HCT116 (cell line): Measurements from ENCODE around the gene PTPN21. TPM values are rescaled to one million over a fixed set of nuclear protein-coding genes. Genes with fewer than 3 reads are reported as not detected.

Experiments
- ATAC-seq: fragments of 200-7000 bp; cut with Tn5 transposase; 2 replicates; pipeline ENCODE4 v1.9.1; 2020; ENCODE audit warnings: mild to moderate bottlenecking, moderate library complexity
- BruUV-seq: library from RNA; stranded (reverse); fragments of 400-500 nt; replicated peaks from 2 replicates; lab custom pipeline; 2021; lab: Mats Ljungman, UMichigan
- CTCF ChIA-PET: fragments of 300-600 bp; sonication (Branson Sonifier 250); formaldehyde crosslinking; loops from one replicate; lab custom pipeline; 2021; ENCODE audit warnings: antibody characterized with exemption; lab: Charles Lee
- POLR2A ChIA-PET: fragments of 300-600, 350-600 bp; sonication (Branson Sonifier 250); formaldehyde crosslinking; loops from one replicate; lab custom pipeline; 2021; ENCODE audit warnings: antibody characterized with exemption; lab: Charles Lee
- RAD21 ChIA-PET, 2 experiments: fragments of 300-600 bp; sonication (Branson Sonifier 250); formaldehyde crosslinking; loops; one replicate each; lab custom pipeline; 2023; ENCODE audit warnings: low total read pairs in 2 of 2; ENCODE audit not compliant: uncharacterized antibody in 2 of 2, unreplicated experiment in 2 of 2, low non-redundant PET in 1 of 2; lab: Charles Lee
- DNase-seq: peaks from one replicate; pipeline ENCODE4 v3.0.0-alpha.2; 2010; ENCODE audit warnings: low read depth, low spot score
- H2AFZ ChIP-seq: fragments of 200-600 bp; shearing (Covaris generic), sonication (generic); 2 replicates; pipeline ENCODE4 v1.6.1; 2017; ENCODE audit warnings: low read depth, mixed run types, mixed read lengths, antibody characterized with exemption, low read length; ENCODE audit not compliant: poor library complexity, severe bottlenecking
- H3K27ac ChIP-seq: 2 replicates; pipeline ENCODE4 v1.5.1; 2012; ENCODE audit warnings: low read depth, low read length
- H3K27me3 ChIP-seq: fragments of 200-600 bp; sonication (generic); 2 replicates; pipeline ENCODE4 v1.6.1; 2016; ENCODE audit warnings: mixed run types, low read length, mixed read lengths; ENCODE audit not compliant: insufficient read depth
- H3K36me3 ChIP-seq, 2 experiments: fragments of 200-500 bp in 1 of 2; fragments of 200-600 bp in 1 of 2; sonication (Bioruptor generic) in 1 of 2; sonication (generic) in 1 of 2; 2 replicates each; pipeline versions ENCODE4 v1.5.1 to v1.6.1; 2014 to 2016; ENCODE audit warnings: low read length in 2 of 2, inconsistent platforms in 1 of 2, mixed read lengths in 1 of 2, mixed run types in 1 of 2; ENCODE audit not compliant: insufficient read depth in 2 of 2, control insufficient read depth in 1 of 2
- H3K4me1 ChIP-seq, 2 experiments: fragments of 200-600 bp in 1 of 2; sonication (generic) in 1 of 2; 2 replicates each; pipeline versions ENCODE4 v1.5.1 to v1.6.1; 2012 to 2017; ENCODE audit warnings: low read length in 2 of 2, inconsistent platforms in 1 of 2, mild to moderate bottlenecking in 1 of 2, mixed read lengths in 1 of 2, mixed run types in 1 of 2, moderate library complexity in 1 of 2; ENCODE audit not compliant: insufficient read depth in 2 of 2, control insufficient read depth in 1 of 2
- H3K4me2 ChIP-seq: fragments of 200-600 bp; sonication (generic); 2 replicates; pipeline ENCODE4 v1.6.1; 2017; ENCODE audit warnings: mixed run types, low read length, mixed read lengths
- H3K4me3 ChIP-seq, 2 experiments: fragments of 200-600 bp in 1 of 2; sonication (generic) in 1 of 2; replicated peaks in 1 of 2; 2 replicates each; pipeline ENCODE4 v1.5.1; 2011 to 2016; ENCODE audit warnings: low read length in 2 of 2, control low read depth in 1 of 2, low read depth in 1 of 2, mild to moderate bottlenecking in 1 of 2, mixed read lengths in 1 of 2, mixed run types in 1 of 2
- H3K79me2 ChIP-seq: fragments of 200-600 bp; sonication (generic); 2 replicates; pipeline ENCODE4 v1.6.1; 2017; ENCODE audit warnings: mild to moderate bottlenecking, mixed run types, low read length, moderate library complexity, mixed read lengths; ENCODE audit not compliant: insufficient read depth
- H3K9ac ChIP-seq: fragments of 200-600 bp; sonication (generic); 2 replicates; pipeline ENCODE4 v1.6.1; 2016; ENCODE audit warnings: low read length, mixed read lengths
- H3K9me2 ChIP-seq: fragments of 200-600 bp; sonication (generic), shearing (Covaris generic); 2 replicates; pipeline ENCODE4 v1.6.1; 2017; ENCODE audit warnings: mixed run types, mild to moderate bottlenecking, moderate library complexity; ENCODE audit not compliant: insufficient read depth
- H3K9me3 ChIP-seq, 2 experiments: fragments of 200-500 bp in 1 of 2; fragments of 200-600 bp in 1 of 2; sonication (Bioruptor generic) in 1 of 2; sonication (generic) in 1 of 2; 2 replicates each; pipeline ENCODE4 v1.6.1; 2014 to 2017; ENCODE audit warnings: low read length in 2 of 2, mixed read lengths in 2 of 2, inconsistent platforms in 1 of 2, low read depth in 1 of 2, mild to moderate bottlenecking in 1 of 2, mixed run types in 1 of 2, moderate library complexity in 1 of 2; ENCODE audit not compliant: control insufficient read depth in 1 of 2, insufficient read depth in 1 of 2
- H4K20me1 ChIP-seq: fragments of 200-600 bp; sonication (generic), shearing (Covaris generic); 2 replicates; pipeline ENCODE4 v1.6.1; 2017; ENCODE audit warnings: mixed run types, mild to moderate bottlenecking, moderate library complexity; ENCODE audit not compliant: insufficient read depth
- ATF3 ChIP-seq: IDR thresholded peaks from 2 replicates; pipeline ENCODE4 v1.6.1; 2012
- CBX3 ChIP-seq: IDR thresholded peaks from 2 replicates; pipeline ENCODE4 v1.6.1; 2012; ENCODE audit warnings: low read depth
- CEBPB ChIP-seq: IDR thresholded peaks from 2 replicates; pipeline ENCODE4 v1.6.1; 2012; ENCODE audit warnings: low read depth
- EGR1 ChIP-seq: IDR thresholded peaks from 2 replicates; pipeline ENCODE4 v1.6.1; 2012; ENCODE audit warnings: low read depth
- ELF1 ChIP-seq: IDR thresholded peaks from 2 replicates; pipeline ENCODE4 v1.6.1; 2012; ENCODE audit warnings: low read depth, borderline replicate concordance
- EZH2phosphoT487 ChIP-seq: fragments of 200-600 bp; IDR thresholded peaks from 2 replicates; pipeline ENCODE4 v1.6.1; 2018; ENCODE audit warnings: antibody characterized with exemption, borderline replicate concordance
- JUND ChIP-seq: IDR thresholded peaks from 2 replicates; pipeline ENCODE4 v1.6.1; 2012
- MAX ChIP-seq: IDR thresholded peaks from 2 replicates; pipeline ENCODE4 v1.6.1; 2012
- POLR2A ChIP-seq: IDR thresholded peaks from 2 replicates; pipeline ENCODE4 v1.7.0; 2011; ENCODE audit warnings: borderline replicate concordance; ENCODE audit not compliant: insufficient read depth, insufficient read length; ENCODE audit errors: extremely low read depth
- POLR2AphosphoS5 ChIP-seq: IDR thresholded peaks from 2 replicates; pipeline ENCODE4 v1.6.1; 2011; ENCODE audit warnings: mild to moderate bottlenecking, low read depth, low read length, moderate library complexity
- RAD21 ChIP-seq: IDR thresholded peaks from 2 replicates; pipeline ENCODE4 v1.6.1; 2012; ENCODE audit warnings: low read depth, mild to moderate bottlenecking
- SP1 ChIP-seq: IDR thresholded peaks from 2 replicates; pipeline ENCODE4 v1.6.1; 2012; ENCODE audit warnings: low read depth
- SRF ChIP-seq: IDR thresholded peaks from 2 replicates; pipeline ENCODE4 v1.6.1; 2012; ENCODE audit warnings: low read depth
- TCF7L2 ChIP-seq: IDR thresholded peaks from 2 replicates; pipeline ENCODE4 v1.7.0; 2011; ENCODE audit warnings: borderline replicate concordance, inconsistent platforms; ENCODE audit not compliant: insufficient read depth, insufficient read length; ENCODE audit errors: extremely low read depth
- YY1 ChIP-seq: IDR thresholded peaks from 2 replicates; pipeline ENCODE4 v1.6.1; 2011; ENCODE audit warnings: low read length, low read depth, moderate library complexity, mild to moderate bottlenecking; ENCODE audit not compliant: insufficient replicate concordance; ENCODE audit errors: extremely low read depth
- ZFX ChIP-seq: fragments of 450-650 bp; IDR thresholded peaks from 2 replicates; pipeline ENCODE4 v1.6.1; 2017
- intact Hi-C: fragments of 100-400 bp; cut with micrococcal nuclease; formaldehyde crosslinking; loops from 2 replicates; pipeline ENCODE4 v1.10.0; 2022
- total RNA-seq: library from RNA; stranded (reverse); gene quantifications from one replicate; pipeline ENCODE4 v1.2.1, GENCODE V29; 2021; ENCODE audit not compliant: unreplicated experiment
- TF ChIP-seq, protein P1 (sequence below), 3 experiments: fragments of 200-600 bp in 1 of 3; sonication (generic) in 1 of 3; IDR thresholded peaks in 2 of 3; conservative IDR thresholded peaks in 1 of 3; 2 replicates each; pipeline ENCODE4 v1.5.1; 2012 to 2017; ENCODE audit warnings: low read depth in 2 of 3, low read length in 2 of 3, antibody characterized with exemption in 1 of 3, borderline replicate concordance in 1 of 3, control low read depth in 1 of 3, mild to moderate bottlenecking in 1 of 3, mixed read lengths in 1 of 3, mixed run types in 1 of 3, moderate library complexity in 1 of 3; ENCODE audit not compliant: insufficient read depth in 1 of 3
- TF ChIP-seq, protein P2 (sequence below): IDR thresholded peaks from 2 replicates; pipeline ENCODE4 v1.6.1; 2011; ENCODE audit warnings: mild to moderate bottlenecking, low read length, moderate library complexity; ENCODE audit not compliant: insufficient replicate concordance; ENCODE audit errors: extremely low read depth

Gene PTPN21
- total RNA-seq, 1 experiment from 2014 or later: 7.6 TPM

DNA sequence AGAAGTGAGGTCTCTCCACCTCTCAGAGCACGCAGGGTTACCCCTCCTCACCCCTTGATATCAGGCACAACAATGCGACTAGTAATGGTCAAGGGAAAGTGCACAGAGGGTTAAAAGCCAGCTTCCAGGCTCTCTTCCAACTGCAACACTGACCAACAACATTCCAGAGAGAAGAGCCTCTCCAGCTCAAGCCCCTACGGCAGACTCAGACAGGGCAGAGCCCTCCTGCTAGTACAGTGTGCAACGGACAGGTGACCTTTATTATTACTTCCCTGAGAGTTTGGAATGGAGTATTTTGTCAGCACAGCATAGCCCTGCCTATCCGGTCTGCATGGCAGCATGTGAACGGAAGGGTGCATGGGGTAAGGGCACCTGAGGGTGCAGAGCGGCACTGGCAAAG lies 73.0 kb downstream of the PTPN21 start (continued):
- TF ChIP-seq, protein P1, sequence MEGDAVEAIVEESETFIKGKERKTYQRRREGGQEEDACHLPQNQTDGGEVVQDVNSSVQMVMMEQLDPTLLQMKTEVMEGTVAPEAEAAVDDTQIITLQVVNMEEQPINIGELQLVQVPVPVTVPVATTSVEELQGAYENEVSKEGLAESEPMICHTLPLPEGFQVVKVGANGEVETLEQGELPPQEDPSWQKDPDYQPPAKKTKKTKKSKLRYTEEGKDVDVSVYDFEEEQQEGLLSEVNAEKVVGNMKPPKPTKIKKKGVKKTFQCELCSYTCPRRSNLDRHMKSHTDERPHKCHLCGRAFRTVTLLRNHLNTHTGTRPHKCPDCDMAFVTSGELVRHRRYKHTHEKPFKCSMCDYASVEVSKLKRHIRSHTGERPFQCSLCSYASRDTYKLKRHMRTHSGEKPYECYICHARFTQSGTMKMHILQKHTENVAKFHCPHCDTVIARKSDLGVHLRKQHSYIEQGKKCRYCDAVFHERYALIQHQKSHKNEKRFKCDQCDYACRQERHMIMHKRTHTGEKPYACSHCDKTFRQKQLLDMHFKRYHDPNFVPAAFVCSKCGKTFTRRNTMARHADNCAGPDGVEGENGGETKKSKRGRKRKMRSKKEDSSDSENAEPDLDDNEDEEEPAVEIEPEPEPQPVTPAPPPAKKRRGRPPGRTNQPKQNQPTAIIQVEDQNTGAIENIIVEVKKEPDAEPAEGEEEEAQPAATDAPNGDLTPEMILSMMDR (IDR thresholded peaks at IDR 0.05 in 2 of 3, conservative IDR thresholded peaks at IDR 0.05 in 1 of 3; ENCODE audit: borderline replicate concordance in 1 of 3, insufficient read depth in 1 of 3, low read depth in 2 of 3, low read length in 2 of 3): no peak
- TF ChIP-seq SP1: no peak
- no peak for TF ChIP-seq CBX3
- TF ChIP-seq SRF: no peak
- no peak for TF ChIP-seq TCF7L2
- TF ChIP-seq, all 23 proteins: peak for 0

DNA sequence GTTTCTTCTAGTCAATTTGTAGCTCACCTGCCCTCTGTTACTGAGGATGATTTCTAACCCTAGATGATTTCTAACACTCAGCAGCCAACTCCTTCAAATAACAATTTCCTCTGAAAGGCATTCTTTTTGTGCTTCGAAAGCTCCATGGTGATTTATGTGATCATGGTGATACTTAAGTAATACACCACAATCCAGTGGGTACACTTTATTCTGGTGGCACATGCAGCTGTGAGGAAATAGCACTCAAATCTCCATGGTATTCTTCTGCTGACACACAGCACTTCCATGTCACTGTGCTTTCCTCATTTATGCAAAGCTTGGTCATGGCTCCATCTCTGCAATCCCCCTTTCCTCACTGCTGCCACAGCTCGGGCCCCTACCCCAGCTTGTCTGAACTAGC lies 73.7 kb downstream of the PTPN21 start:
- POLR2A ChIA-PET: no interaction called here
- Histone ChIP-seq H3K4me2 (no peak overlapping the region), H3K4me3 (no peak overlapping the region), H4K20me1 (no peaks in the 10 kb centered on the region), H3K79me2 (no peaks in the 10 kb centered on the region), H3K9ac (no peak overlapping the region), H3K9me2 (no peaks in the 10 kb centered on the region), H3K36me3 (no peaks in the 10 kb centered on the region; a peak in 1 of 4 replicates), H3K27ac (no peak overlapping the region), H3K27me3 (no peaks in the 10 kb centered on the region), H3K9me3 (no peaks in the 10 kb centered on the region), H2AFZ (no peak overlapping the region), H3K4me1 (no peaks in the 10 kb centered on the region)
- ATAC-seq (no peak), DNase-seq (no peak)
- RAD21 ChIA-PET: no interaction called here
- no TSS peak for BruUV-seq
- CTCF ChIA-PET: no interaction called here
- intact Hi-C loops: loop anchor here (2.0 kb wide), 1 partner anchor 76 kb away; no protein-coding TSS in a partner anchor
- TF ChIP-seq ELF1 (no peak), JUND (no peak), ATF3 (no peak), CEBPB (no peak), RAD21 (no peak), YY1 (no peak), ZFX (no peak), EZH2phosphoT487 (no peak), MAX (no peak), EGR1 (no peak), SP1 (no peak), TCF7L2 (no peak), POLR2A (no peak), CBX3 (no peak), POLR2AphosphoS5 (no peak)
- TF ChIP-seq, protein P1 (IDR thresholded peaks at IDR 0.05 in 2 of 3, conservative IDR thresholded peaks at IDR 0.05 in 1 of 3; ENCODE audit: borderline replicate concordance in 1 of 3, insufficient read depth in 1 of 3, low read depth in 2 of 3, low read length in 2 of 3): no peak
- TF ChIP-seq, protein P2, sequence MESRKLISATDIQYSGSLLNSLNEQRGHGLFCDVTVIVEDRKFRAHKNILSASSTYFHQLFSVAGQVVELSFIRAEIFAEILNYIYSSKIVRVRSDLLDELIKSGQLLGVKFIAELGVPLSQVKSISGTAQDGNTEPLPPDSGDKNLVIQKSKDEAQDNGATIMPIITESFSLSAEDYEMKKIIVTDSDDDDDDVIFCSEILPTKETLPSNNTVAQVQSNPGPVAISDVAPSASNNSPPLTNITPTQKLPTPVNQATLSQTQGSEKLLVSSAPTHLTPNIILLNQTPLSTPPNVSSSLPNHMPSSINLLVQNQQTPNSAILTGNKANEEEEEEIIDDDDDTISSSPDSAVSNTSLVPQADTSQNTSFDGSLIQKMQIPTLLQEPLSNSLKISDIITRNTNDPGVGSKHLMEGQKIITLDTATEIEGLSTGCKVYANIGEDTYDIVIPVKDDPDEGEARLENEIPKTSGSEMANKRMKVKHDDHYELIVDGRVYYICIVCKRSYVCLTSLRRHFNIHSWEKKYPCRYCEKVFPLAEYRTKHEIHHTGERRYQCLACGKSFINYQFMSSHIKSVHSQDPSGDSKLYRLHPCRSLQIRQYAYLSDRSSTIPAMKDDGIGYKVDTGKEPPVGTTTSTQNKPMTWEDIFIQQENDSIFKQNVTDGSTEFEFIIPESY: no peak
